PC-9 (cell line): ENCODE results near the gene TRIP6. TPM values are rescaled to one million over a fixed set of nuclear protein-coding genes. Genes with fewer than 3 reads are reported as not detected.

Source experiments
- BruUV-seq: library from RNA; stranded (reverse); fragments of 400-500 nt; replicated peaks from 2 replicates; lab custom pipeline; 2021; lab: Mats Ljungman, UMichigan
- CTCF ChIA-PET: fragments of 300-600 bp; sonication (Branson Sonifier 250); formaldehyde crosslinking; loops from one replicate; lab custom pipeline; 2022; ENCODE audit warnings: antibody characterized with exemption; lab: Charles Lee
- POLR2A ChIA-PET: fragments of 300-600 bp; sonication (Branson Sonifier 250); formaldehyde crosslinking; loops from one replicate; lab custom pipeline; 2022; ENCODE audit warnings: antibody characterized with exemption; ENCODE audit not compliant: unreplicated experiment; lab: Charles Lee
- DNase-seq, 2 experiments: peaks; one replicate each; pipeline versions ENCODE4 v3.0.0 to v3.0.0-alpha.2; 2015 to 2022; ENCODE audit warnings: mixed read lengths in 1 of 2
- H2AFZ ChIP-seq: fragments of 200-600 bp; sonication (generic); 2 replicates; pipeline ENCODE4 v1.8.1; 2017; ENCODE audit warnings: antibody characterized with exemption
- H3F3A ChIP-seq: fragments of 200-600 bp; sonication (generic); 2 replicates; pipeline ENCODE4 v1.8.1; 2017; ENCODE audit warnings: antibody characterized with exemption, mild to moderate bottlenecking, low read depth; ENCODE audit not compliant: insufficient read depth
- H3K27ac ChIP-seq: fragments of 200-600 bp; sonication (generic); 2 replicates; pipeline ENCODE4 v1.6.1; 2016; ENCODE audit warnings: mixed run types
- H3K27me3 ChIP-seq: fragments of 200-600 bp; sonication (generic); 2 replicates; pipeline ENCODE4 v1.6.1; 2016; ENCODE audit warnings: low read depth, mixed run types; ENCODE audit not compliant: insufficient read depth
- H3K36me3 ChIP-seq: fragments of 200-600 bp; sonication (generic); 2 replicates; pipeline ENCODE4 v1.6.1; 2016; ENCODE audit warnings: low read depth, mixed run types
- H3K4me1 ChIP-seq: fragments of 200-600 bp; sonication (generic); replicated peaks from 2 replicates; pipeline ENCODE4 v1.6.1; 2016; ENCODE audit warnings: mixed run types; ENCODE audit not compliant: insufficient read depth
- H3K4me2 ChIP-seq: fragments of 200-600 bp; sonication (generic); 2 replicates; pipeline ENCODE4 v1.6.1; 2017; ENCODE audit warnings: mixed run types
- H3K4me3 ChIP-seq: fragments of 200-600 bp; sonication (generic); 2 replicates; pipeline ENCODE4 v1.6.1; 2016; ENCODE audit warnings: mixed run types
- H3K79me2 ChIP-seq: fragments of 200-600 bp; sonication (generic); 2 replicates; pipeline ENCODE4 v1.6.1; 2017; ENCODE audit warnings: low read depth, mixed run types
- H3K9me2 ChIP-seq: fragments of 200-600 bp; sonication (generic); 2 replicates; pipeline ENCODE4 v1.8.1; 2017; ENCODE audit warnings: mild to moderate bottlenecking; ENCODE audit not compliant: insufficient read depth
- H3K9me3 ChIP-seq: fragments of 200-600 bp; sonication (generic); 2 replicates; pipeline ENCODE4 v1.8.1; 2016; ENCODE audit warnings: low read depth; ENCODE audit not compliant: insufficient read depth
- H4K20me1 ChIP-seq: fragments of 200-600 bp; sonication (generic); 2 replicates; pipeline ENCODE4 v1.8.1; 2017; ENCODE audit not compliant: insufficient read depth
- EZH2 ChIP-seq: fragments of 200-600 bp; sonication (generic); IDR thresholded peaks from 2 replicates; pipeline ENCODE4 v1.8.0; 2017; ENCODE audit warnings: antibody characterized with exemption, low read depth
- intact Hi-C: fragments of 100-400 bp; cut with micrococcal nuclease; formaldehyde crosslinking; loops from one replicate; pipeline ENCODE4 v1.10.0; 2022; ENCODE audit not compliant: unreplicated experiment
- total RNA-seq: library from RNA; stranded (reverse); gene quantifications from 2 replicates; pipeline ENCODE4 v1.2.3, GENCODE V29; 2021
- TF ChIP-seq, protein P1 (sequence below): fragments of 200-600 bp; sonication (generic); conservative IDR thresholded peaks from 2 replicates; pipeline ENCODE4 v1.6.1; 2017; ENCODE audit warnings: mixed run types, antibody characterized with exemption, mild to moderate bottlenecking, moderate library complexity

TRIP6 gene
- total RNA-seq, 1 experiment from 2014 or later, result 89.3 TPM

- no peak for TF ChIP-seq EZH2
- TF ChIP-seq, protein P1, sequence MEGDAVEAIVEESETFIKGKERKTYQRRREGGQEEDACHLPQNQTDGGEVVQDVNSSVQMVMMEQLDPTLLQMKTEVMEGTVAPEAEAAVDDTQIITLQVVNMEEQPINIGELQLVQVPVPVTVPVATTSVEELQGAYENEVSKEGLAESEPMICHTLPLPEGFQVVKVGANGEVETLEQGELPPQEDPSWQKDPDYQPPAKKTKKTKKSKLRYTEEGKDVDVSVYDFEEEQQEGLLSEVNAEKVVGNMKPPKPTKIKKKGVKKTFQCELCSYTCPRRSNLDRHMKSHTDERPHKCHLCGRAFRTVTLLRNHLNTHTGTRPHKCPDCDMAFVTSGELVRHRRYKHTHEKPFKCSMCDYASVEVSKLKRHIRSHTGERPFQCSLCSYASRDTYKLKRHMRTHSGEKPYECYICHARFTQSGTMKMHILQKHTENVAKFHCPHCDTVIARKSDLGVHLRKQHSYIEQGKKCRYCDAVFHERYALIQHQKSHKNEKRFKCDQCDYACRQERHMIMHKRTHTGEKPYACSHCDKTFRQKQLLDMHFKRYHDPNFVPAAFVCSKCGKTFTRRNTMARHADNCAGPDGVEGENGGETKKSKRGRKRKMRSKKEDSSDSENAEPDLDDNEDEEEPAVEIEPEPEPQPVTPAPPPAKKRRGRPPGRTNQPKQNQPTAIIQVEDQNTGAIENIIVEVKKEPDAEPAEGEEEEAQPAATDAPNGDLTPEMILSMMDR, result no peak
- Histone ChIP-seq H3K4me2 (no peak overlapping the region), H3K9me3 (no peaks in the 10 kb centered on the region), H3K27me3 (peaks cover 11% of the 10 kb centered on the region; the same call in 1 of the 2 replicates), H4K20me1 (no peaks in the 10 kb centered on the region), H3K36me3 (no peaks in the 10 kb centered on the region), H3K27ac (no peak overlapping the region), H3K9me2 (no peaks in the 10 kb centered on the region), H3K79me2 (no peaks in the 10 kb centered on the region), H2AFZ (no peak overlapping the region), H3K4me1 (peaks cover 9% of the 10 kb centered on the region), H3K4me3 (no peak overlapping the region), H3F3A (peaks cover 12% of the 10 kb centered on the region; the same call in 1 of the 2 replicates)
- no TSS peak for BruUV-seq
- CTCF ChIA-PET, result interaction anchor here (0.6 kb wide), 1 partner anchor 371 kb away, joined by 3 read pairs; no protein-coding TSS in a partner anchor
- no peak for DNase-seq
- intact Hi-C loops, result loop anchor here (1.0 to 10.0 kb wide), 5 partner anchors 70 to 639 kb away; no protein-coding TSS in a partner anchor
- POLR2A ChIA-PET, result interaction anchor here (0.5 to 0.6 kb wide), 2 partner anchors 325 to 356 kb away, joined by 3 to 18 read pairs; no protein-coding TSS in a partner anchor
Observed at GRCh38 chr7:100895956-100896731, 29.0 kb downstream of the TRIP6 start.

- peaks cover 11% of the 10 kb centered on the region; the same call in 1 of the 2 replicates for H3K27me3 ChIP-seq
- intact Hi-C loops, result loop anchor here (1.0 to 10.0 kb wide), 3 partner anchors 162 to 638 kb away; no protein-coding TSS in a partner anchor
- no peak overlapping the region for H2AFZ ChIP-seq
- no peak overlapping the region for H3K27ac ChIP-seq
- no peaks in the 10 kb centered on the region for H3K36me3 ChIP-seq
- no peak overlapping the region for H3K4me3 ChIP-seq
- no peak overlapping the region for H3K4me2 ChIP-seq
- POLR2A ChIA-PET, result no interaction called here
- BruUV-seq, result no TSS peak
- peak in 1 of 2 experiments; percentile 49 for DNase-seq
- peaks cover 4% of the 10 kb centered on the region; the same call in 1 of the 2 replicates for H3F3A ChIP-seq
- CTCF ChIA-PET, result no interaction called here
- TF ChIP-seq, protein P1, result peak; percentile 74
- TF ChIP-seq EZH2, result no peak
- H4K20me1 ChIP-seq, result no peaks in the 10 kb centered on the region
- no peaks in the 10 kb centered on the region for H3K9me2 ChIP-seq
- H3K4me1 ChIP-seq, result 0 out of 2 replicates have a peak, but pooled peaks cover under 1% of the 10 kb centered on the region
- no peaks in the 10 kb centered on the region for H3K9me3 ChIP-seq
- no peaks in the 10 kb centered on the region for H3K79me2 ChIP-seq
Observed at GRCh38 chr7:100896732-100897608, 29.8 kb downstream of the TRIP6 start.

- intact Hi-C loops, result loop anchor here (2.0 to 10.0 kb wide), 2 partner anchors 295 to 637 kb away; no protein-coding TSS in a partner anchor
- TF ChIP-seq EZH2, result no peak
- TF ChIP-seq, protein P1, result no peak
- CTCF ChIA-PET, result interaction anchor here (0.8 kb wide), 1 partner anchor 161 kb away, joined by 3 read pairs; no protein-coding TSS in a partner anchor
- H3K27ac ChIP-seq, result no peak overlapping the region
- H3K36me3 ChIP-seq, result no peaks in the 10 kb centered on the region
- H3K9me2 ChIP-seq, result no peaks in the 10 kb centered on the region
- H3K4me3 ChIP-seq, result no peak overlapping the region
- BruUV-seq, result no TSS peak
- no peak for DNase-seq
- H3K79me2 ChIP-seq, result no peaks in the 10 kb centered on the region
- POLR2A ChIA-PET, result no interaction called here
- H3K4me2 ChIP-seq, result no peak overlapping the region
- no peaks in the 10 kb centered on the region for H4K20me1 ChIP-seq
- H3F3A ChIP-seq, result no peaks in the 10 kb centered on the region
- no peaks in the 10 kb centered on the region for H3K9me3 ChIP-seq
- no peaks in the 10 kb centered on the region for H3K4me1 ChIP-seq
- no peak overlapping the region for H2AFZ ChIP-seq
- peaks cover 11% of the 10 kb centered on the region; the same call in 1 of the 2 replicates for H3K27me3 ChIP-seq
Observed at GRCh38 chr7:100897772-100898454, 30.7 kb downstream of the TRIP6 start.
